HEK293 (cell line): ENCODE results near the gene CPXM1.

ENCODE experiments used
- BCL11B ChIP-seq: fragments of 450-650 bp; formaldehyde crosslinking; IDR thresholded peaks from 2 replicates; pipeline ENCODE4 v1.5.1; 2016; ENCODE audit warnings: low read depth, missing biosample characterization, missing genetic modification characterization
- SCRT1 ChIP-seq: fragments of 450-650 bp; formaldehyde crosslinking; IDR thresholded peaks from 2 replicates; pipeline ENCODE4 v1.5.1; 2016; ENCODE audit warnings: missing biosample characterization, missing genetic modification characterization, borderline replicate concordance
- ZNF155 ChIP-seq: fragments of 450-650 bp; formaldehyde crosslinking; IDR thresholded peaks from 2 replicates; pipeline ENCODE4 v1.5.1; 2016; ENCODE audit warnings: missing biosample characterization, missing genetic modification characterization
- ZNF157 ChIP-seq: fragments of 450-650 bp; formaldehyde crosslinking; IDR thresholded peaks from 2 replicates; pipeline ENCODE4 v1.5.1; 2016; ENCODE audit warnings: missing biosample characterization, missing genetic modification characterization
- ZNF292 ChIP-seq: fragments of 450-650 bp; formaldehyde crosslinking; IDR thresholded peaks from 2 replicates; pipeline ENCODE4 v1.5.1; 2016; ENCODE audit warnings: low read depth, missing biosample characterization, missing genetic modification characterization, borderline replicate concordance
- ZNF354C ChIP-seq: fragments of 450-650 bp; formaldehyde crosslinking; IDR thresholded peaks from 2 replicates; pipeline ENCODE4 v1.5.1; 2016; ENCODE audit warnings: missing biosample characterization, missing genetic modification characterization, low read depth, borderline replicate concordance
- ZNF391 ChIP-seq: fragments of 450-650 bp; formaldehyde crosslinking; IDR thresholded peaks from 2 replicates; pipeline ENCODE4 v1.5.1; 2016; ENCODE audit warnings: low read depth, missing biosample characterization, missing genetic modification characterization, borderline replicate concordance
- ZNF514 ChIP-seq: fragments of 450-650 bp; formaldehyde crosslinking; IDR thresholded peaks from 2 replicates; pipeline ENCODE4 v1.5.1; 2016; ENCODE audit warnings: missing biosample characterization, missing genetic modification characterization
- ZNF555 ChIP-seq: fragments of 450-650 bp; formaldehyde crosslinking; conservative IDR thresholded peaks from 2 replicates; pipeline ENCODE4 v1.5.1; 2017; ENCODE audit warnings: missing biosample characterization, mild to moderate bottlenecking, missing genetic modification characterization, inconsistent platforms
- ZNF571 ChIP-seq: fragments of 450-650 bp; formaldehyde crosslinking; IDR thresholded peaks from 2 replicates; pipeline ENCODE4 v1.5.0; 2017; ENCODE audit warnings: missing biosample characterization, missing genetic modification characterization
- ZNF670 ChIP-seq: fragments of 450-650 bp; formaldehyde crosslinking; IDR thresholded peaks from 2 replicates; pipeline ENCODE4 v1.5.1; 2016; ENCODE audit warnings: missing biosample characterization, missing genetic modification characterization, low read depth
- ZSCAN30 ChIP-seq: fragments of 450-650 bp; IDR thresholded peaks from 2 replicates; pipeline ENCODE4 v1.5.1; 2018; ENCODE audit warnings: missing biosample characterization, mild to moderate bottlenecking, missing genetic modification characterization, moderate library complexity
- TF ChIP-seq, protein P1 (sequence below): fragments of 450-650 bp; formaldehyde crosslinking; IDR thresholded peaks from 2 replicates; pipeline ENCODE4 v1.5.1; 2017; ENCODE audit warnings: missing biosample characterization, missing genetic modification characterization
- TF ChIP-seq, protein P2 (sequence below): fragments of 450-650 bp; formaldehyde crosslinking; conservative IDR thresholded peaks from 2 replicates; pipeline ENCODE4 v1.5.1; 2016; ENCODE audit warnings: low read depth, missing biosample characterization, missing genetic modification characterization
- TF ChIP-seq, protein P3 (sequence below): fragments of 450-650 bp; formaldehyde crosslinking; IDR thresholded peaks from 2 replicates; pipeline ENCODE4 v1.5.1; 2016; ENCODE audit warnings: missing biosample characterization, missing genetic modification characterization, low read depth
- TF ChIP-seq, protein P4 (sequence below): fragments of 450-650 bp; formaldehyde crosslinking; IDR thresholded peaks from 2 replicates; pipeline ENCODE4 v1.5.1; 2016; ENCODE audit warnings: missing biosample characterization, missing genetic modification characterization
- TF ChIP-seq, protein P5 (sequence below): fragments of 450-650 bp; formaldehyde crosslinking; IDR thresholded peaks from 2 replicates; pipeline ENCODE4 v1.5.1; 2017; ENCODE audit warnings: missing biosample characterization, missing genetic modification characterization
- TF ChIP-seq, protein P6 (sequence below): fragments of 450-650 bp; formaldehyde crosslinking; IDR thresholded peaks from 2 replicates; pipeline ENCODE4 v1.5.1; 2016; ENCODE audit warnings: missing biosample characterization, missing genetic modification characterization
- TF ChIP-seq, protein P7 (sequence below): fragments of 450-650 bp; formaldehyde crosslinking; IDR thresholded peaks from 2 replicates; pipeline ENCODE4 v1.5.1; 2016; ENCODE audit warnings: missing biosample characterization, missing genetic modification characterization

Gene CPXM1

DNA sequence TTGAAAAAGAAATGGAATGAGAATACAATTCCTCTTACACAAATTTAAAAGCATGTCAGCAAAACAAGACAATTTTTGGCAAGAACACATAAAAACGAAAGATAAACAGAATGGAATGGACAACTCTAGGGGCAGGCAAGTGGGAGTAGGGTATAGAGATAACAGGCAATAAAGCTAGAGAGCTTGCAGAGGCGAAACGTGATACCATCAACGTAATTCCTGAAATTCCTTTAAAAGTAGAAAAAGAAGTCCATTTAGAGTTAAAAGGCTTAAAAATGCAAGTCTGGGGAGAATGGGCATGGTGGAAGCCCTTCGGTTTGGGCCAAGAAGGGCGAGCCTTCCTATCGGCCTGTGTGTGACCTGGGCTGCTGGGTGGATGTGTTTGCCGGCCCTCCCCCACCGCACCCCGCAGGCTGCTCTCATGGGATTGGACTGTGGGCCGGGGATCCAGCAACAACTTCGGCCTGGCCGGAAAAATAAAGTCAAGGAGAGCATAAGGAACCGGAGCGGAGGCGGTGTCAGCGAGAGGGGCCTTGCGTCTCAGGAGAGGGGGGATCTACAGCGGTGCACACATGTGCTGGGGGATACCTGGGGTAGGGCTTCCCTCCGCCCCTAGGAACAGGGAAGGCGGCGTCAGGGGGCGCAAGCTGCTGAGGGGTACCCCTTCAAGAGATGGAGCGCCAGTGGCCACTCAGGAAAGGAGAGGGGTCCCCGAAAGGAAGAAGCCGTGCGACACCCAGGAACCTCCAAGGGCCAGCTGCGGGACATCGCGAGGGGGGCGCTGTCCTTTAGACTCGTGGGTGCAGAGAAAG lies 19.9 kb upstream of the CPXM1 start (continued):
- TF ChIP-seq, protein P1, sequence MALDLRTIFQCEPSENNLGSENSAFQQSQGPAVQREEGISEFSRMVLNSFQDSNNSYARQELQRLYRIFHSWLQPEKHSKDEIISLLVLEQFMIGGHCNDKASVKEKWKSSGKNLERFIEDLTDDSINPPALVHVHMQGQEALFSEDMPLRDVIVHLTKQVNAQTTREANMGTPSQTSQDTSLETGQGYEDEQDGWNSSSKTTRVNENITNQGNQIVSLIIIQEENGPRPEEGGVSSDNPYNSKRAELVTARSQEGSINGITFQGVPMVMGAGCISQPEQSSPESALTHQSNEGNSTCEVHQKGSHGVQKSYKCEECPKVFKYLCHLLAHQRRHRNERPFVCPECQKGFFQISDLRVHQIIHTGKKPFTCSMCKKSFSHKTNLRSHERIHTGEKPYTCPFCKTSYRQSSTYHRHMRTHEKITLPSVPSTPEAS (tag by site-specific recombination) = no peak
- TF ChIP-seq, protein P2, sequence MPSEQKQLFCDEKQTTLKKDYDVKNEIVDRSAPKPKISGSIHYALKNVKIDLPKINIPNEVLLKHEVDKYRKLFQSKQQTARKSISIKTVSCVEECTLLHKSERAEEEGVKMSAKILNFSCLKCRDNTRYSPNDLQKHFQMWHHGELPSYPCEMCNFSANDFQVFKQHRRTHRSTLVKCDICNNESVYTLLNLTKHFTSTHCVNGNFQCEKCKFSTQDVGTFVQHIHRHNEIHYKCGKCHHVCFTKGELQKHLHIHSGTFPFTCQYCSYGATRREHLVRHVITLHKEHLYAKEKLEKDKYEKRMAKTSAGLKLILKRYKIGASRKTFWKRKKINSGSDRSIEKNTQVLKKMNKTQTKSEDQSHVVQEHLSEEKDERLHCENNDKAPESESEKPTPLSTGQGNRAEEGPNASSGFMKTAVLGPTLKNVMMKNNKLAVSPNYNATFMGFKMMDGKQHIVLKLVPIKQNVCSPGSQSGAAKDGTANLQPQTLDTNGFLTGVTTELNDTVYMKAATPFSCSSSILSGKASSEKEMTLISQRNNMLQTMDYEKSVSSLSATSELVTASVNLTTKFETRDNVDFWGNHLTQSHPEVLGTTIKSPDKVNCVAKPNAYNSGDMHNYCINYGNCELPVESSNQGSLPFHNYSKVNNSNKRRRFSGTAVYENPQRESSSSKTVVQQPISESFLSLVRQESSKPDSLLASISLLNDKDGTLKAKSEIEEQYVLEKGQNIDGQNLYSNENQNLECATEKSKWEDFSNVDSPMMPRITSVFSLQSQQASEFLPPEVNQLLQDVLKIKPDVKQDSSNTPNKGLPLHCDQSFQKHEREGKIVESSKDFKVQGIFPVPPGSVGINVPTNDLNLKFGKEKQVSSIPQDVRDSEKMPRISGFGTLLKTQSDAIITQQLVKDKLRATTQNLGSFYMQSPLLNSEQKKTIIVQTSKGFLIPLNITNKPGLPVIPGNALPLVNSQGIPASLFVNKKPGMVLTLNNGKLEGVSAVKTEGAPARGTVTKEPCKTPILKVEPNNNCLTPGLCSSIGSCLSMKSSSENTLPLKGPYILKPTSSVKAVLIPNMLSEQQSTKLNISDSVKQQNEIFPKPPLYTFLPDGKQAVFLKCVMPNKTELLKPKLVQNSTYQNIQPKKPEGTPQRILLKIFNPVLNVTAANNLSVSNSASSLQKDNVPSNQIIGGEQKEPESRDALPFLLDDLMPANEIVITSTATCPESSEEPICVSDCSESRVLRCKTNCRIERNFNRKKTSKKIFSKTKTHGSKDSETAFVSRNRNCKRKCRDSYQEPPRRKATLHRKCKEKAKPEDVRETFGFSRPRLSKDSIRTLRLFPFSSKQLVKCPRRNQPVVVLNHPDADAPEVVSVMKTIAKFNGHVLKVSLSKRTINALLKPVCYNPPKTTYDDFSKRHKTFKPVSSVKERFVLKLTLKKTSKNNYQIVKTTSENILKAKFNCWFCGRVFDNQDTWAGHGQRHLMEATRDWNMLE (tag by site-specific recombination) = no peak
- TF ChIP-seq ZNF292 (tag by site-specific recombination) (no peak), ZNF155 (tag by site-specific recombination) (no peak), ZNF157 (no peak), ZNF514 (tag by site-specific recombination) (no peak), ZNF391 (tag by site-specific recombination) (no peak), ZNF571 (tag by site-specific recombination) (no peak), SCRT1 (tag by site-specific recombination) (no peak), BCL11B (no peak), ZSCAN30 (no peak), ZNF354C (tag by site-specific recombination) (no peak), ZNF555 (tag by site-specific recombination) (no peak), ZNF670 (tag by site-specific recombination) (no peak)
- TF ChIP-seq, protein P3, sequence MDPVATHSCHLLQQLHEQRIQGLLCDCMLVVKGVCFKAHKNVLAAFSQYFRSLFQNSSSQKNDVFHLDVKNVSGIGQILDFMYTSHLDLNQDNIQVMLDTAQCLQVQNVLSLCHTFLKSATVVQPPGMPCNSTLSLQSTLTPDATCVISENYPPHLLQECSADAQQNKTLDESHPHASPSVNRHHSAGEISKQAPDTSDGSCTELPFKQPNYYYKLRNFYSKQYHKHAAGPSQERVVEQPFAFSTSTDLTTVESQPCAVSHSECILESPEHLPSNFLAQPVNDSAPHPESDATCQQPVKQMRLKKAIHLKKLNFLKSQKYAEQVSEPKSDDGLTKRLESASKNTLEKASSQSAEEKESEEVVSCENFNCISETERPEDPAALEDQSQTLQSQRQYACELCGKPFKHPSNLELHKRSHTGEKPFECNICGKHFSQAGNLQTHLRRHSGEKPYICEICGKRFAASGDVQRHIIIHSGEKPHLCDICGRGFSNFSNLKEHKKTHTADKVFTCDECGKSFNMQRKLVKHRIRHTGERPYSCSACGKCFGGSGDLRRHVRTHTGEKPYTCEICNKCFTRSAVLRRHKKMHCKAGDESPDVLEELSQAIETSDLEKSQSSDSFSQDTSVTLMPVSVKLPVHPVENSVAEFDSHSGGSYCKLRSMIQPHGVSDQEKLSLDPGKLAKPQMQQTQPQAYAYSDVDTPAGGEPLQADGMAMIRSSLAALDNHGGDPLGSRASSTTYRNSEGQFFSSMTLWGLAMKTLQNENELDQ (tag by site-specific recombination) = no peak
- TF ChIP-seq, protein P4, sequence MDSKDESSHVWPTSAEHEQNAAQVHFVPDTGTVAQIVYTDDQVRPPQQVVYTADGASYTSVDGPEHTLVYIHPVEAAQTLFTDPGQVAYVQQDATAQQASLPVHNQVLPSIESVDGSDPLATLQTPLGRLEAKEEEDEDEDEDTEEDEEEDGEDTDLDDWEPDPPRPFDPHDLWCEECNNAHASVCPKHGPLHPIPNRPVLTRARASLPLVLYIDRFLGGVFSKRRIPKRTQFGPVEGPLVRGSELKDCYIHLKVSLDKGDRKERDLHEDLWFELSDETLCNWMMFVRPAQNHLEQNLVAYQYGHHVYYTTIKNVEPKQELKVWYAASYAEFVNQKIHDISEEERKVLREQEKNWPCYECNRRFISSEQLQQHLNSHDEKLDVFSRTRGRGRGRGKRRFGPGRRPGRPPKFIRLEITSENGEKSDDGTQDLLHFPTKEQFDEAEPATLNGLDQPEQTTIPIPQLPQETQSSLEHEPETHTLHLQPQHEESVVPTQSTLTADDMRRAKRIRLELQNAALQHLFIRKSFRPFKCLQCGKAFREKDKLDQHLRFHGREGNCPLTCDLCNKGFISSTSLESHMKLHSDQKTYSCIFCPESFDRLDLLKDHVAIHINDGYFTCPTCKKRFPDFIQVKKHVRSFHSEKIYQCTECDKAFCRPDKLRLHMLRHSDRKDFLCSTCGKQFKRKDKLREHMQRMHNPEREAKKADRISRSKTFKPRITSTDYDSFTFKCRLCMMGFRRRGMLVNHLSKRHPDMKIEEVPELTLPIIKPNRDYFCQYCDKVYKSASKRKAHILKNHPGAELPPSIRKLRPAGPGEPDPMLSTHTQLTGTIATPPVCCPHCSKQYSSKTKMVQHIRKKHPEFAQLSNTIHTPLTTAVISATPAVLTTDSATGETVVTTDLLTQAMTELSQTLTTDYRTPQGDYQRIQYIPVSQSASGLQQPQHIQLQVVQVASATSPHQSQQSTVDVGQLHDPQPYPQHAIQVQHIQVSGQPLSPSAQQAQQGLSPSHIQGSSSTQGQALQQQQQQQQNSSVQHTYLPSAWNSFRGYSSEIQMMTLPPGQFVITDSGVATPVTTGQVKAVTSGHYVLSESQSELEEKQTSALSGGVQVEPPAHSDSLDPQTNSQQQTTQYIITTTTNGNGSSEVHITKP = peak; percentile 83
- TF ChIP-seq, protein P5, sequence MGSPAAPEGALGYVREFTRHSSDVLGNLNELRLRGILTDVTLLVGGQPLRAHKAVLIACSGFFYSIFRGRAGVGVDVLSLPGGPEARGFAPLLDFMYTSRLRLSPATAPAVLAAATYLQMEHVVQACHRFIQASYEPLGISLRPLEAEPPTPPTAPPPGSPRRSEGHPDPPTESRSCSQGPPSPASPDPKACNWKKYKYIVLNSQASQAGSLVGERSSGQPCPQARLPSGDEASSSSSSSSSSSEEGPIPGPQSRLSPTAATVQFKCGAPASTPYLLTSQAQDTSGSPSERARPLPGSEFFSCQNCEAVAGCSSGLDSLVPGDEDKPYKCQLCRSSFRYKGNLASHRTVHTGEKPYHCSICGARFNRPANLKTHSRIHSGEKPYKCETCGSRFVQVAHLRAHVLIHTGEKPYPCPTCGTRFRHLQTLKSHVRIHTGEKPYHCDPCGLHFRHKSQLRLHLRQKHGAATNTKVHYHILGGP (tag by site-specific recombination) = no peak
- TF ChIP-seq, protein P6, sequence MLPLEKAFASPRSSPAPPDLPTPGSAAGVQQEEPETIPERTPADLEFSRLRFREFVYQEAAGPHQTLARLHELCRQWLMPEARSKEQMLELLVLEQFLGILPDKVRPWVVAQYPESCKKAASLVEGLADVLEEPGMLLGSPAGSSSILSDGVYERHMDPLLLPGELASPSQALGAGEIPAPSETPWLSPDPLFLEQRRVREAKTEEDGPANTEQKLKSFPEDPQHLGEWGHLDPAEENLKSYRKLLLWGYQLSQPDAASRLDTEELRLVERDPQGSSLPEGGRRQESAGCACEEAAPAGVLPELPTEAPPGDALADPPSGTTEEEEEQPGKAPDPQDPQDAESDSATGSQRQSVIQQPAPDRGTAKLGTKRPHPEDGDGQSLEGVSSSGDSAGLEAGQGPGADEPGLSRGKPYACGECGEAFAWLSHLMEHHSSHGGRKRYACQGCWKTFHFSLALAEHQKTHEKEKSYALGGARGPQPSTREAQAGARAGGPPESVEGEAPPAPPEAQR (tag by site-specific recombination) = no peak
- TF ChIP-seq, protein P7, sequence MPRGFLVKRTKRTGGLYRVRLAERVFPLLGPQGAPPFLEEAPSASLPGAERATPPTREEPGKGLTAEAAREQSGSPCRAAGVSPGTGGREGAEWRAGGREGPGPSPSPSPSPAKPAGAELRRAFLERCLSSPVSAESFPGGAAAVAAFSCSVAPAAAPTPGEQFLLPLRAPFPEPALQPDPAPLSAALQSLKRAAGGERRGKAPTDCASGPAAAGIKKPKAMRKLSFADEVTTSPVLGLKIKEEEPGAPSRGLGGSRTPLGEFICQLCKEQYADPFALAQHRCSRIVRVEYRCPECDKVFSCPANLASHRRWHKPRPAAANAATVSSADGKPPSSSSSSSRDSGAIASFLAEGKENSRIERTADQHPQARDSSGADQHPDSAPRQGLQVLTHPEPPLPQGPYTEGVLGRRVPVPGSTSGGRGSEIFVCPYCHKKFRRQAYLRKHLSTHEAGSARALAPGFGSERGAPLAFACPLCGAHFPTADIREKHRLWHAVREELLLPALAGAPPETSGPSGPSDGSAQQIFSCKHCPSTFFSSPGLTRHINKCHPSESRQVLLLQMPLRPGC (tag by site-specific recombination) = no peak
